22Rv1 (cell line): Measurements from ENCODE around the gene NXPE4.

Source experiments
- CTCF ChIP-seq: fragments of 450-650 bp; IDR thresholded peaks from 2 replicates; pipeline ENCODE4 v1.5.1; 2017; ENCODE audit warnings: mild to moderate bottlenecking
- ZFX ChIP-seq: fragments of 450-650 bp; IDR thresholded peaks from 2 replicates; pipeline ENCODE4 v1.6.1; 2017; ENCODE audit warnings: antibody characterized with exemption, borderline replicate concordance

- TF ChIP-seq CTCF, result no peak
- no peak for TF ChIP-seq ZFX
These were observed 30.8 kb downstream of the NXPE4 start for GRCh38 chr11:114564831-114565230.
